ENCODE measurements around the gene SLC17A9.

SLC17A9 gene

DNA sequence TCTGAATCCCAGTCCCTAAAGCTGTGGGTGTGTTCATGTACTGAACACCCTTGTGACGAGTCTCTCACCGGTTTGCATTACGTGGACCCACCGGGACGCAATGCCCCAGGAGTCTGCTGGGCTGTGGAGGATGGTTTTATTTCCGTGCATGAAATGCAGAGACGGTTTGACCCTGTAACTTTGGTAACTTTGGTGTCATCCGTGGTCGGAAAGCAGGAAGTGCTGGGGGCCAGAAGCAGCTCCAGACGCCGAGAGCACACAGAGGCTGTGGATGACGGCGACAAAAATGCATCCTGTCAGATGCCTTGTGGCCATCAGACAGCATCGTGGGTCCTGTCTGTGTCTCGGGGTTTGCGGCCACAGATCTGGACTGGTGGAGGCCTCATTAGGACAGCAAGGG is 47.1 kb downstream of the SLC17A9 start:
- no peak for DNase-seq (ENCODE audit: extremely low read depth in 1 of 2, low read depth in 1 of 2)

DNA sequence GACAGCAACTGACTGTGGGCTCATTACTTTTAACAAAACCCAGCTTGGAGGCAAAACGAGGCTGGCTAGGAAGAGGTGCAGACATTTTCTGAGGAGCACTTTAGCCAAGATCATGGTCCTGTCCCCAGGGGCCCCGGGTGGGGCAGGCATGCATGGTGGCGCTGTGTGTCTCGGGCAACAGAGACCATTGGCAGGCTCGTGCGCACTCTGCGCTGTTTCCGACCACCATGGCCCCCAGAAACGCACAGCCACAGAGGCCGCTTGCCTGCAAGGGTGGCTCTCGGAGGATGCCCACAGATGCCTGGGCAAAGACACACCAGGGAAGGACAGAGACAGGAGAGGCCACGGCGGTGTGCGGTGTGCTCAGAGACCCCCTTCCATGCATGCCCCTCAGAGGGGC is 47.5 kb downstream of the SLC17A9 start:
- DNase-seq (ENCODE audit: extremely low read depth in 1 of 2, low read depth in 1 of 2) = no peak

DNA sequence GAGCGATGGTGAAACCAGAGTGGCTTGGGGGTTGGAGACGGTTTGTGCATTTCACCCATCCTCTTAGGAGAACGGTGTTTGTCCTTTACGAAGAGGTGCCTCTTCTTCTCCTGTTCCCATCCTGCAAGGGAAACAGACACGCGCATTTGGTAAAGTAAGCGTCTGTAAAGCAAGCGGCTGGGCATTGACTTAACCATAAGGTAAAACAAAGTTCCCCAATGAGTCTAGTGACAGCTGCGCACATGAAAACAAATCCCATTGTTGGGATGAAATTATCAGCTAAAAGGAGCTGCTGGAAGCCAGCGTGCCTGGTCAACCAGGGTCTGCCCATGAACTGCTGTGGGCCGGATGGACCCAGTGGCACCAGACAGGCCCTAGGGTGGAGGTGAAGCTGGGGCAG is 48.4 kb downstream of the SLC17A9 start:
- DNase-seq (ENCODE audit: extremely low read depth in 1 of 2, low read depth in 1 of 2) = no peak

DNA sequence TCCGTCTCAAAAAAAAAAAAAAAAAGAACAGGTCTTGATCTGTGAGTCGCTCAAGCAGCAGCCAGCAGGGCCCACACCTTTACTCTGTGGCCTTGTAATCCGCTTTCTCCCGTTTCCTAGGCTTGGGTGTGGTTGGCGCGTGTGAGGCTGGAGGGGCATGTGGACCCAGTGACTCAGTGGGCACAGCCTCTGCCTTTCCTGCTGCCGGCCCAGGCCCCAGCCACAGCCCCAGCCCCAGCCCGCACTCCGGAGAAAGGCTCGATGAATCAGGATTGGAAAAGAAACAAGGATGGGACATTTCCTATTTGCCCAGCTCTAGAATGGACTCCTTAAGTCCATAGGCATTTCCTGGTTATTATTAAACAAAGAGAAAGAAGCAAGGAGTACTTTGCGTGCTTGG is 50.0 kb downstream of the SLC17A9 start:
- DNase-seq (ENCODE audit: extremely low read depth in 1 of 2, low read depth in 1 of 2) = no peak

DNA sequence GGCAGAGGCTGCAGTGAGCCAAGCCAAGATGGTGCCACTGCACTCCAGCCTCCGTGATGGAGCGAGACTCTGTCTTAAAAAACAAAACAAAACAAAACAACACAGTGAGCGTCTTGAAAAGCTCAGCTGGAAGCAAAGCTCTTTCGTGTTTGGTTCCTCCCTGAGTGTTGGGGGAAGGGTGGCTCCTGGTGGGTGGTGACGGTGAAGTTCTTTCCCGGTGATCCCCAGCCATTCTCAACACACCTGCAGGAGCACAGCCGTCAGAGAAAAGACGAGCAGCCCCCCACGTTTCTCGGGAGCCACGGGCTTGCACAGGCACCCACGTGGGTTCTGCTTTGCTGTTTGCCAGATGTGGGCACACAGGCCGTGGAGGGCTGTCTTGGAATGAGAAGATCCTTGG is 51.0 kb downstream of the SLC17A9 start:
- DNase-seq (ENCODE audit: extremely low read depth in 1 of 2, low read depth in 1 of 2) = no peak

DNA sequence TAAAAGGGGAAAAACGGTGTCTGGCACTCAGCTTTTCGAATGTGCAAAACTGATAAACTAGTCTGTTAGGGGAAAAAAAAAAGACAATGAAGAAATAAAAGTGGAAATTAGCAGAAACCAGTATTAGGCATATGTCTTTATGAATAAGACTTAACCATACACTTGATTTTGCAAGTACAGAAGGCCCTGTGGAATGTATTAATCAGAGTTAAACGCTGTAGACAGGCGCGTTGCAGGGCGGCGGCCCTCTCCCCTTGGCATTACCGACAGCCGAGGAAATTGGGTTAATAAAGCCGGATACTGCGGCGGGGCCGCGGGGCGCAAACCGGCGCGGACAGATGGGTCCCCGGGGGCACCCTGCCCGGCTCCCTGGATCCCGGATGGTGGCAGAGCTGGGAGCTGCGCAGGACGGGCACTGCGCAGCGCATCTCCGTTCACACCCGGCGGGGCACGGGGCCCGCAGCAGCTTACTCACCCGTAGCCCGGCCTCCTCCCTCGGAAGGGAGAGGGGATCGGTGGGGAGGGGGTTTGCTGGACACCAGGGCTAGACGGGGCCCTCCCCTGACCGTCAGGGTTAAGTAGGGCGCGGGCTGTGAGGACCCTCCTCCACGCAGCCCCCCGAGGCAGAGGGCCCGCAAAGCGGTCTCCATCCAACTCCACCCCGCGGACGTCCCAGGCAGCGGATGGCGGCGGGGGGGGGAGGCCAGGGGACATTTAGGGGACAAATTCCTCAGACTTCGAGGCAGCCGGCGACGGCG is 52.3 kb downstream of the SLC17A9 start:
- DNase-seq (ENCODE audit: extremely low read depth in 1 of 2, low read depth in 1 of 2) = no peak

DNA sequence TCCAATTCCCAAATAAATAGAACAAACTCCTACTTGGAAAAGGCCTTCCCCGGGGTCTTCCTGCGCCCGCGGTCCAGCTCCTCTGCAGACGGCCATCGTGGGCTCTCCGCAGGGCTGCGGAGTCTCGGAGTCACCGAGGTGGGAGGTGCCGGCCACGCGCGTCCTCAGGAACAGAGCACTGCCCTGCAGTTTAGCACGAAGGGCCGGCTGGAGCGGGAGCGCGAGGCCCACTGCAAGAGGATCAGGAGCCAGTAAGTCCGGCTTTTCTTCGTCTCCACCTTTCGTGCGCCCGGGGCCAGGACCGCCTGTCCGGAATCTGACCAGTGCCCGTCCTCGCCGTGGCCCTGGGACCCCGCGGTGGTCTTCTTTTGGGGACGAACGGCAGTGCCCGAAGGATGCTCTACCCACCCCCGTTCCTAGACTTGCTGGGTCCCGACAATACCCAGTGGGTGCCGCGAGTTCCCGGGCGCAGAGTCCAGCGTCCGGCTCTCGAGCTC is 52.9 kb downstream of the SLC17A9 start:
- no peak for DNase-seq (ENCODE audit: extremely low read depth in 1 of 2, low read depth in 1 of 2)

DNA sequence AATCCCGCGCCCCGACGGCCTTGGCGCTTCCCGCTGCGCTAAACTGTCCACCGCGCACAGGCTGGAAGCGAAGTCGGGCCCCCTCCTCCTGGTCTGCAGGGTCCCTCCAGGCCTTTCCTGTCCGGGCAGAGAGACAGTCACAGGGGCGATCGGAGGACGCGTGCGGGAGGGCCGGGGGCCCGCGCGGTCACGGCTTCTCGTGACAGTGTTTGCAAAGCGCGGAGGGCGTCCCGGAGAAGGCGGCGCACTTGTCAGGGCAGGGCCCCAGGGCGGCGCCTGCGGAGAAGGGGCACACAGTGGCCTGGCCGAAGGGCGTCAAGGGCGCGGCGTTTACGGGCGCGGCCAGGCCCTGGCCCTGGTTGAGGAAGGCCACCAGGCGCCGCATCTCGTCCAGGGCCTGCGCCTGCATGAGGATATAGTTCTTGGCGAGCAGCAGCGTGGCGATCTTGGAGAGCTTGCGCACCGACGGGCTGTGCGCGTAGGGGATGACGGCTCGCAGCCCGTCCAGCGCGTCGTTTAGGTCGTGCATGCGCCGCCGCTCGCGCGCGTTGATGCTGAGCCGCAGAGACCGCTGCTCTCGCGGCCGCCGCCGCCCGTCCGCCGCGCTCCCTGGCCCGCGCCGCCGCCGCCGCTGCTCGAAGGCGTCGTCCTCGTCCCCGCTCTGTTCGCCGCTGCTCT is 53.5 kb downstream of the SLC17A9 start:
- DNase-seq (ENCODE audit: extremely low read depth in 1 of 2, low read depth in 1 of 2) = no peak

DNA sequence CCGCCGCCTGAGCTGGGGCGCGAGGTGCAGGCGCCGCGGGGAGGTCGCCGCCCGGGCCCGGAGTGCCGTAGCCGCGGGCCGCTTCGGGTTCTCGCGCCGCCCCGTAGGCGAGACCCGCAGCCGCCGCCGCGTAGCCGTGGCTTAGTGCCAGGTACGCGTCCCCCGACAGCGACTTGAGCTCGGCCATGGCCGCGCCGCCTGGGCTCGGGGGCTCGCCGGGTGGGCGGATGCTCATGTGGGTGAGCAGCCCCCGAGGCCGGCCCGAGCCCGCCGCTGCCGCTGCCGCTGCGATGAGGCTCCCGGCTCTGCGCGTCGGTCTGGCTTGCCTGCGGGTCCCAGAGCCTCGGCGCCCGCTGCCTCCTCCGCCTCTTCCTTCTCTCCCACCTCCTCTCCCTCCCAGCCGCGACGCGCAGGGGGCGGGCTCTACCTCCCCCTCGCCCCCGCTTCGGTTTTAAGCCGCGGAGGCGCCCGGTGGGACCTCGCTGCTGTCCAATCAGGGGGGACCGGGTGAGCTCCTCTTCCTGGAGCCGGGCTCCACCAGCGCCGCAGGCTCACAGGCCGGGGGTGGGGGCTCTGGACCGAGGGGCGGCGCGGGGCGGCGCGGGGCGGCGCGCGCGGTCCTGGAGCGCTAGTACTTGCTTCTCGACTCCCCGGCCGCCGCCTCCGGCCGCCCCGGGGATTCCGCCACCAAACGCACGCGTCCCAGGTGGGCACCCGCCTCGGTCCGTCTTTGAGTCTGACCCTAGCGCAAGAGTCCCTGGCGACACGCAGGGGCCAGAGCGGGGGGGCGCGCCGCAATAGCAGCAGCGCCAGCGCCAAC is 54.2 kb downstream of the SLC17A9 start, which contains the start of gene BHLHE23:
Gene BHLHE23, minus strand, starts transcription at position 425 of the 820 bp plus-strand sequence. Its CDS starts 190 bp downstream, at position 235.
- DNase-seq (ENCODE audit: extremely low read depth in 1 of 2, low read depth in 1 of 2) = no peak

DNA sequence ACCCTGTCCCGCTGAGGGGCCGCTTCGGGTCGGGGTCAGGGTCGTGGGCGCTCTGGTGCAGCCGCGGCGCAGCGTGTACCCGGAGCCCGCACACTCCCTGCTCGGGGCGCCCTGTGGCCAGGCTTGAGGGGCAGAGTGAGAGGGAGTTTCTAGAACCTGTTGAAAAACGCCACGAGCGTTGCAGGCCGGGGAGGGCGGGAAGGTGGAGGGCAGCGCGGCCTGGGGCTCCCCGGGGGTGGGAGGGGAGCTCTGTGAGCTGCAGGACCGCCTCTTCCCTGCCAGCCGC is 54.8 kb downstream of the SLC17A9 start:
- DNase-seq (ENCODE audit: extremely low read depth in 1 of 2, low read depth in 1 of 2) = no peak

DNA sequence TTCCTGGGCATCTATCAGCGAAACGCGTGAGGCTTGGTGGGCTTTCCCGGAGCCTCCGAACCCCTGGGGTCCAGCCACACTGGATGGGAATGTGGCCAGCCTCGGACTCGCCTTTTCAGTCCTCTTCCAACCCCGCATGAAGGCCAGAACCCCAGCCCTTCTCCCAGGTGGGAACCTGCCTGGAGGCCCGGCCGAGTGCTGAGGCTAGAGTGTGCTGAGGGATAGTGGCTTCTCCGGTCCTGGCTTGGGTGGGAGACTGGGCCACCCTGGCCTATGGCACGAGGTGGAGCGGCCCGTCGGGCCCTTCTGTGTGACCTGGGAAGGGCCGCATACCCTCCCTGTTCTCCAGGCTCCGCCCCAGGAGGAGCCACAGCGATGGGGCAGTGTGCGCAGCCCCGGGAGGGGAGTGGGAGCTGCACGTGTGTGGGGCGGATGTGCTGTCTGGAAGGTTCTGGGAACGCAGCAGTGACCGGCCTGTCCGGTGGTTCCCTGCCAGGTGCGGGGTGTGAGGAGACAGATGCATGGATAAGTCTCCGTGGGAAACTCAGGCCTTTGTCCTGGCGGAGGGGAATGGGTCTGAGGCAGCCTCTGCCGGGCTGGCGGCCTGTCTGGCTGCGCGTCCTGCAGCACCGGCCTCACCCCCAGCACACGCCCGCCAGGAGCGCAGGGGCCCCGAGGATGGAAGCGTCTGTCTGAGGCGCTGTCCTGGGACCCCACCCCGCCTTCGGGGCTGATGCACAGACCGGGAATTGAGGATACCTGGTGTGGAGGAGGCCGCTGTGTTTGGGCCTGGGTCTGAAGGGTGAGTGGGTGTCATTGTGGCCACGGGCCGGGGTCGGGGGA is 55.4 kb downstream of the SLC17A9 start:
- DNase-seq (ENCODE audit: extremely low read depth in 1 of 2, low read depth in 1 of 2) = no peak

DNA sequence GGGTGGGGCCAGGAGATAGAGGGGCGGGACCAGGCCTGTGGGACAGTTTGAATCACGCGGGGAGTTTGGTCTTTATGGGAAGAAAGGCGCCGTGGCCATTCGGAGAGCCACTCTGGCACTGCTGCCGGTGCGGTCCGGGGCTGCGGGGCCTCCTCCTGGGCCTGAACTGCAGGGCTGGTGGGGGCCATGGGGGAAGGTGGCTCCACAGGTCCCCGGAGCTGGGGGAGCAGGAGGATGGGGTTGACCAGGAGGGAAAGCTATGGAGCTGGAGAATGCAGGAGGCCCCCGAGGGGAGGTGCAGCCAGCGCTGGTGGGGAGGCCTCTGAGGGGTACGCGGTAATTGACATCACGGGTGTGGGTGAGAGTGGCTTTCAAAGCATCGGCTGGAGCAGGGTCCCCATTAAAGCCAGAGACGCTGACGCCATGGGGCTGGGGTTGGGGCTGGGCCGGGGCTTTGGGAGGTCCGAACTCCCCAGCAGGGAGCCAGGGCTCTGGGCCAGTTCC is 56.1 kb downstream of the SLC17A9 start:
- DNase-seq (ENCODE audit: extremely low read depth in 1 of 2, low read depth in 1 of 2) = no peak

DNA sequence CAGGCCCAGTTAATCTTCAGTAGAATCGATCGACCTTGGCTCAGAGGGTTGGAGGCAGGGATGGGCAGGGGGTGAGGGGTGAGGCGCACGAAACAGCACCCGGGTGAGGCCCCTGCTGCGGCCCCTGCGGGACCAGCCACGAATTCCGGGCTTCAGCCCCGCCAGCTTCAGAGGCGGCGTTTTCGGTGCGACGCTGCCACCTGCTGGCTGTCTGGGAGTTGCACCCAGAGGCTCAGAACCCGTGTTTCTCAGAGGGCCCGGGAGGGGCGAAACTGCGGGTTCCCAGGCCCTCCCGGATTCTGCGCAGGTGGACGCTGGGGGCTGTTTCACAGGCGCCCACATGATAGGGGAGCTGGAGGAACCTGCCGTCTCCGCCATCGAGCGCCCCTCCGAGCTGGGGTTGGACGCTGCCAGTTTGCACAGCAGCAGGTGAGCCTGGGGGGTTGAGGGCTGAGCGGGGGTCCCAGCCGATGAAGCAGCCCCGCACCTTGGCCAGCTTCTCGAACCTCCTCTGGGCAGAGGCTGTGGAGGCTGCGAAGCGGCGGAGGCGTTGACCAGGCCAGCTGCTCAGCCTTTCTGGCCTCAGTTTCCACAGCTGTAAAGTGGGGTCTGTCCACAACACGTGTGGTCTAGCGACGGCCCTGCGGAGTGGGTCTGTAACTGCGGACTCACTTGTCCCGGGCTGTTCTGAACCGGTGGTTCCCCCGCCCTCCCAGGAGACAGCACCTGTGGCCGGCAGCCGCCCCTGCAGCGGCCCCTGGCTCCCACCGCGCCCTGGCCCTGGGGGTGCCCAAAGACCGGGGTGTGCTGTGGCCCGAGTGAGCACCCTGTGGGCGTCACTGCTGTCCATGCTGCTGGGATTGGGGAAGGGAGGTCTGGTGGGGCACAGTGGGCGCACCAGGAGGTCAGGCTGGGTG is 56.8 kb downstream of the SLC17A9 start:
- peak; percentile 55 to 62 for DNase-seq (ENCODE audit: extremely low read depth in 1 of 2, low read depth in 1 of 2)

DNA sequence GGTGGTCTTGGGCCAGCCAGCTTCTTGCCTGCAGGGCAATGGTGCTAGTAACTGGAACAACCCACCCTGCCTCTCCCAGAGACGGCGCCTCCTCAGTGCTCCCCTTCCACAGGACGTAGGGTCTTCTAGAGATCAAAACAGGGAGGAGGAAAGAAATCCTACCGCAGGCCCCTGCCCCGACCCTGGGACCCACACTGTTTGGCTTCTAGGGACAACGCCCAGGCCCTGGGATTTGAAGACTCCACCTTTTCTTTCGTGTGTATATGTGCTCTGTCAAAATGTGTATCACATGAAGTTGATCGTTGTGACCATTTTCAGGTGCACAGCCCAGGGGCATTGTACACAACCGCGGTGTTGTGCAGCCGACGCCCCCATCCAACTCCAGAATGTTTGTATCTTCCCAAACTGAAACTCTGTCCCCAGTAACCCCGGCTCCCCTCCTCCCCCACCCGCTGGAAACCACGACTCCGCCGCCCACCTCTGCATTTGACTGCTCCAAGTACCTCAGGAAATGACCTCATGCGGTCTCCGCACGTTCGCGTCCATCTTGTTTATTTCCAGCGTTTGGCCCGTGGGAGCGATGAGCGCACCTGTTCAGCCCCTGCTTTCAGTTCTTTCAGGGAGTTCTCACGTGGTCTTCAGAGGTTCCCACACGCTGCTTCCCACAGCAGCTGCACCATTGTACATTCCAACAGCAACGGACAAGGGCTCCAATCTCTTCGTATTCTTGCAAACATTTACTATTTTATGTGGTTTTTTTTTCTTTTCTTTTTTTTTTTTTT is 57.7 kb downstream of the SLC17A9 start:
- peak; percentile 43 to 69 for DNase-seq (ENCODE audit: extremely low read depth in 1 of 2, low read depth in 1 of 2)

DNA sequence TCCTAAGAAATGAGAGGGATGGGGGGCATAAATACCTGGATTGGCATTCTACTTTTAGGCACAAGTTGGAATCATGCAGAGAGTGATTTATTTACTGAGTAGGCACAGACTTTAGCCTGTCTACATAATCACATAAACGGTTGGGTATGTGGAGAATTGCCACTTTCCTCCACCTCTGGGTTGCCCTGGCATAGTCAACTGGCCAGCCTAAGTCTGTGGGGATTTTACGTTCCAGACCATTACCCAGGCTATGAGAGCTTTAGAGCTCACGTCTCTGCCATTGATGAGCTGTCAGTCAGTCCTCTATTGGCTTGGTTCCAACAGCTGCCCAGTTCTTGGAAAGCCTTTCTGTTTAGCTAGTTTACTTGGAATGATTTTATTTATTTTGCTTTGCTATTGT is 59.3 kb downstream of the SLC17A9 start:
- DNase-seq (ENCODE audit: extremely low read depth in 1 of 2, low read depth in 1 of 2) = no peak

DNA sequence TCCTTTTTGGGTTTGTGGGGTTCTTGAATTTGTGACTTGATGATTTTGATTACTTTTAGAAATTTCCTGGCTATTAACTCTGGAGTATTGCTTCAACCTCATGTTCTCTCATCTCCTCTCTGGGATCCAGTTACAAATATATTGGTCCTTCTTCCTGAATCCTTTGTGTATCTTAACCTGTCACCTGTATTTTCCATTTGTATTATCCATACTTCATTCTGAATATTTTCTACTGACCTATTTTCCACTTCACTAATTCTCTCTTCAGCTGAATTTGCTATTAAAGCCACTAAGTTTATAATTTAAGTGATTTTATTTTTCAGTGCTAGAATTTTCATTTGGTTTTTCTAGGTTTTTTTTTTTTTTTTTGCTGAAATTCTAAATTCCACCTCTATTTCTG is 60.7 kb downstream of the SLC17A9 start:
- no peak for DNase-seq (ENCODE audit: extremely low read depth in 1 of 2, low read depth in 1 of 2)

DNA sequence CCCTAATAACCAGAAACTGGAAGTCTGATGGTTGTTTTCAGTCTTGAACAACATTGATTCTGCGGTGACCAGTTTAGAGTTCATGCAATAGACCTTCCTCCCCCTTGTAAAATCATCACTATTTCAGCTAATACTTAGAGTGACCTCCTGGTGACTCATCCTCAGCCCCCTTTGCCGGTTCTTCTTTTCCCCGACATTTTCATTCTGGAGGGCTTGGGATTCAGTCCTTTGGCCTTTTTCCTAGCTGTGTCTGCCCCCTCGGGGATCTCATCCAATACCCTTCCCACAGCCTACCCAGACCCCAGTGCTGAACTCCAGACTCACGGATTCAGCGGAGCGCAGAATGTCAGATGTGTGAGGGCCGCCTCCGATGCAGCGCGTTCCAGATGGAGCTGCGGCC is 61.8 kb downstream of the SLC17A9 start:
- no peak for DNase-seq (ENCODE audit: extremely low read depth in 1 of 2, low read depth in 1 of 2)

DNA sequence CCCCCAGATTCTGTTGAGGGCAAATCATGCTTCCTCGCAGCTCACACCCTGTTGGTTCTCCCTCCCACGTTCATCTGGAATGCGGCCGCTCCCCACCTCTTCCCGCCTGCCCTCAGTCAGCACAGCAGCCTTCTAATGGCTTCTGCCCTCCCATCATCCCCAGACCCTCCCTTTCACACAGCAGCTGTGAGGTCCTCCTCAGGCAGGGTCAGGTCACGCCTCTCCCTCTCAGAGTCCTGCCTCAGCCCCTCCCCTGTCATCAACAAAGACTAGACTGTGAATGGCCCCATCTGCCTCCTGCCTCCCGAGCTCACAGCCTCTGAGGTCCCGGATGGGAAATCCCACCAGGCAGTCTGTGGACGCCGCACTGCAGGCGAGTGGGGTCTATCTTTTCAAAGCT is 62.2 kb downstream of the SLC17A9 start:
- no peak for DNase-seq (ENCODE audit: extremely low read depth in 1 of 2, low read depth in 1 of 2)

DNA sequence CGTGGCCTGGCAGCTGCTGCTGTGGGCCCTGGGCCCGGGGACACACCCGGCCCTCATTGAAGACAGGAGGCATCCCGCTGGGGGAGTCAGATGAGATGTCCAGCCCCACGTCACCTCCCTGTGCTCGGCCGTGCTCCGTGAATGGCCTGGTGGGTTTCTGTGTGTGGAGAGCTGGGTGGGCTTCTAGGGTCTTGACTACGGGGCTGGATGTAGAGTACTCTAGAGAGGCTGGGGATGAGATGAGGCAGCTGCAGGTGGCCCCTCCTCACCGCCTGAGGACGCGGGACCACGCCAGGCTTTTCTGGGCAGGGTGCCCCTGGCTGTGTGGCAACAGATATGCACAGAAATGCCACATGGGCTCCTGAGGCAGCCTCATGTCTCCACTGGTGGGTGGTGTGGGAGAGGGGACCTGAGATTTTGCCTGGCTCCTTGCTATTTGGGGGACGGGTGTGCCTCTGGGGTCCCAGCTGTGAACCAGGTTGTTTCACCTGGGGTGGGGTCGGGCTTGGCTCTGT is 62.7 kb downstream of the SLC17A9 start:
- no peak for DNase-seq (ENCODE audit: extremely low read depth in 1 of 2, low read depth in 1 of 2)
